ENCODE data around the gene DNAJC22.

DNA sequence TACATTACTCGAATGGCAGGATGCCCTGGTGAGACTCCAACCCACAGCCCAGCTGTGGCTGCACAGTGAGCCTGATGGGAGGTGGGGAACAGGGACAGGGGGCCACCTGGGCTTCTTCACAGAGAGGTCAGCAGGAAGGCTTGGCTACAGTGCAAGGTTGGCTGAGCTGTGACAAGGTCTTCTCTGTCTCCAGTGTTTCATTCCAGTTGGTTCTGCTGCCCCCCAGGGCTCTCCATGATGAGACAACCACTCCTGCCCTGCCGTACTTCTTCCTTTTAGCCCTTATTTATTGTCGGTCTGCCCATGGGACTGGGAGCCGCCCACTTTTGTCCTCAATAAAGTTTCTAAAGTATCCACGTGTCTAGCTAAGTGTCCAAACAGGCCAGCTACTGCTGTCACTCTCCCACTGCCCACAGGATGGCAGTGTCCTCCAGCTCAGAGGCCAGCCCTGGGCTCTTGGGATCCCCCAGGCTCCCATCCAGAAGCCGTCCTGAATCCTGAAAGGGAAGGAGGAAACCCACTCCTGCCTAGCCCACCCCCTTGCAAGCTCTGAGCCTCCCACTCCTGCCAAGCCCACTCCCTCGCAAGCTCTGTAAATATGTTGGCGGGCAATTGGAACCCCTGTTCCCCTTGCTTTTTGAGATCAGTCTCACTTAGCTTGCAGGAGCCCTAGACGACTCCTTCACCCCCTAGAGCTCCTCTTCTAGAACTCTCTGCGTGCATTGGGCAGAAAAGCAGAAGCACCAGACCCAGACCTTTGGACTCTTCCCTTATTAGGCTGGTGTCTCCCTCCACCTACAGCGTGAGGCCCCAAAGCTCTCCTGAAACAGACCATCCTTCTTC, 15.1 kb upstream of the DNAJC22 start:
- TF ChIP-seq, protein P1, sequence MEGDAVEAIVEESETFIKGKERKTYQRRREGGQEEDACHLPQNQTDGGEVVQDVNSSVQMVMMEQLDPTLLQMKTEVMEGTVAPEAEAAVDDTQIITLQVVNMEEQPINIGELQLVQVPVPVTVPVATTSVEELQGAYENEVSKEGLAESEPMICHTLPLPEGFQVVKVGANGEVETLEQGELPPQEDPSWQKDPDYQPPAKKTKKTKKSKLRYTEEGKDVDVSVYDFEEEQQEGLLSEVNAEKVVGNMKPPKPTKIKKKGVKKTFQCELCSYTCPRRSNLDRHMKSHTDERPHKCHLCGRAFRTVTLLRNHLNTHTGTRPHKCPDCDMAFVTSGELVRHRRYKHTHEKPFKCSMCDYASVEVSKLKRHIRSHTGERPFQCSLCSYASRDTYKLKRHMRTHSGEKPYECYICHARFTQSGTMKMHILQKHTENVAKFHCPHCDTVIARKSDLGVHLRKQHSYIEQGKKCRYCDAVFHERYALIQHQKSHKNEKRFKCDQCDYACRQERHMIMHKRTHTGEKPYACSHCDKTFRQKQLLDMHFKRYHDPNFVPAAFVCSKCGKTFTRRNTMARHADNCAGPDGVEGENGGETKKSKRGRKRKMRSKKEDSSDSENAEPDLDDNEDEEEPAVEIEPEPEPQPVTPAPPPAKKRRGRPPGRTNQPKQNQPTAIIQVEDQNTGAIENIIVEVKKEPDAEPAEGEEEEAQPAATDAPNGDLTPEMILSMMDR (IDR thresholded peaks at IDR 0.05) = peak; percentile 58 to 82 (median 76)
- TF ChIP-seq POLR2A (IDR thresholded peaks at IDR 0.05) = no peak

Measured in heart left ventricle (tissue), 13 donors.